ENCODE results near the gene CEL. TPM values are rescaled to one million over a fixed set of nuclear protein-coding genes. Genes with fewer than 3 reads are reported as not detected.

The CEL gene
- total RNA-seq, 3 donors from 2014 or later: 0.87 to 1.6 (median 1.4) TPM

GRCh38 chr9:133051966-133052539, 9.7 kb upstream of the CEL start:
- ATAC-seq (no peak), DNase-seq (no peak)
- peaks cover 21% of the 10 kb centered on the region for H3K36me3 ChIP-seq (ENCODE audit: low read depth)
- H3K4me1 ChIP-seq (ENCODE audit: low read depth): peaks cover 12% of the 10 kb centered on the region
- TF ChIP-seq, protein P1, sequence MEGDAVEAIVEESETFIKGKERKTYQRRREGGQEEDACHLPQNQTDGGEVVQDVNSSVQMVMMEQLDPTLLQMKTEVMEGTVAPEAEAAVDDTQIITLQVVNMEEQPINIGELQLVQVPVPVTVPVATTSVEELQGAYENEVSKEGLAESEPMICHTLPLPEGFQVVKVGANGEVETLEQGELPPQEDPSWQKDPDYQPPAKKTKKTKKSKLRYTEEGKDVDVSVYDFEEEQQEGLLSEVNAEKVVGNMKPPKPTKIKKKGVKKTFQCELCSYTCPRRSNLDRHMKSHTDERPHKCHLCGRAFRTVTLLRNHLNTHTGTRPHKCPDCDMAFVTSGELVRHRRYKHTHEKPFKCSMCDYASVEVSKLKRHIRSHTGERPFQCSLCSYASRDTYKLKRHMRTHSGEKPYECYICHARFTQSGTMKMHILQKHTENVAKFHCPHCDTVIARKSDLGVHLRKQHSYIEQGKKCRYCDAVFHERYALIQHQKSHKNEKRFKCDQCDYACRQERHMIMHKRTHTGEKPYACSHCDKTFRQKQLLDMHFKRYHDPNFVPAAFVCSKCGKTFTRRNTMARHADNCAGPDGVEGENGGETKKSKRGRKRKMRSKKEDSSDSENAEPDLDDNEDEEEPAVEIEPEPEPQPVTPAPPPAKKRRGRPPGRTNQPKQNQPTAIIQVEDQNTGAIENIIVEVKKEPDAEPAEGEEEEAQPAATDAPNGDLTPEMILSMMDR (IDR thresholded peaks at IDR 0.05): no peak
- no peak overlapping the region for H3K4me3 ChIP-seq
- intact Hi-C loops (cut with DNase I, micrococcal nuclease): no loop called here
- H3K9me3 ChIP-seq: no peaks in the 10 kb centered on the region

DNA sequence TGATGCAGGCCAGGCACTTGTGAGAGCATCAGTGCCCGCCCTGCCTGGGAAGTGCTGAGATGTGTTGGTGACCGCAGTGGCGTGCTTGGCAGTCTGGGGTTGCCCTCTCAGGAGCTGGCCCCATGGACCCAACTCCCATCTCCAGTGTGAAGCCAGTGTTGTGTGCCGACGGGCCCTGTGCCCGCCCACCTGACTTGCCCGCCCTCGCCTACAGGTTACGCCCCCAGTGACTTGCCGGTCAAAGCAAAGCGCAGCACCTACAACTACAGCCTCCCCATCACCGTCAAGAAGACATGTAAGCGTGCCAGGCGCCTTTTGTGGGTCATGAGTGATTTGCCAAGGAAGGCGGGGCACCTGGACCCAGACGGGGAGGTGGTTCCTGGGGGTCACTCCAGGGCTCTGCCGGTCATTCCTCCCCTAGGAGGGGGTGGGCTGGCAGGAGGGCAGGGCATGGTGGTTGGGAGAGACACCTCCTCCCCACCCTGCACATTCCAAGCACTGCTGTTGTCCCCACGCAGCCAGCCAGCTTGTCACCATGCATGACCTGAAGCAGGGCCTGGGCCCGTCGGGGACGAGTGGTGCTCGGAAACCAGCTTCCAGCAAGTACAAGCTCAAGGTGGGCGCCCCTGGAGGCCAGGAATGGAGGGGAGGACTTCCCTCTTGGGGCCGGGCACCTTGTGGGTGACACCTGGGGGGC, 7.4 kb upstream of the CEL start:
- peaks cover 12% of the 10 kb centered on the region for H3K4me1 ChIP-seq (ENCODE audit: low read depth)
- TF ChIP-seq, protein P1 (IDR thresholded peaks at IDR 0.05): no peak
- H3K4me3 ChIP-seq: no peak overlapping the region
- no peaks in the 10 kb centered on the region for H3K9me3 ChIP-seq
- ATAC-seq (no peak), DNase-seq (no peak)
- intact Hi-C loops (cut with DNase I, micrococcal nuclease): no loop called here
- H3K36me3 ChIP-seq (ENCODE audit: low read depth): peaks cover 19% of the 10 kb centered on the region

GRCh38 chr9:133054966-133055365, 6.8 kb upstream of the CEL start:
- Histone ChIP-seq H3K4me1 (ENCODE audit: low read depth) (peaks cover 12% of the 10 kb centered on the region), H3K9me3 (no peaks in the 10 kb centered on the region), H3K4me3 (no peak overlapping the region), H3K36me3 (ENCODE audit: low read depth) (peaks cover 19% of the 10 kb centered on the region)
- ATAC-seq: no peak
- TF ChIP-seq, protein P1 (IDR thresholded peaks at IDR 0.05): no peak
- DNase-seq: no peak
- intact Hi-C loops (cut with DNase I, micrococcal nuclease): no loop called here

GRCh38 chr9:133055788-133056420, 5.9 kb upstream of the CEL start:
- H3K4me3 ChIP-seq: no peak overlapping the region
- peaks cover 19% of the 10 kb centered on the region for H3K36me3 ChIP-seq (ENCODE audit: low read depth)
- H3K9me3 ChIP-seq: no peaks in the 10 kb centered on the region
- ATAC-seq (no peak), DNase-seq (no peak)
- H3K4me1 ChIP-seq (ENCODE audit: low read depth): peaks cover 4% of the 10 kb centered on the region
- intact Hi-C loops (cut with DNase I, micrococcal nuclease): no loop called here
- TF ChIP-seq, protein P1 (IDR thresholded peaks at IDR 0.05): no peak

DNA sequence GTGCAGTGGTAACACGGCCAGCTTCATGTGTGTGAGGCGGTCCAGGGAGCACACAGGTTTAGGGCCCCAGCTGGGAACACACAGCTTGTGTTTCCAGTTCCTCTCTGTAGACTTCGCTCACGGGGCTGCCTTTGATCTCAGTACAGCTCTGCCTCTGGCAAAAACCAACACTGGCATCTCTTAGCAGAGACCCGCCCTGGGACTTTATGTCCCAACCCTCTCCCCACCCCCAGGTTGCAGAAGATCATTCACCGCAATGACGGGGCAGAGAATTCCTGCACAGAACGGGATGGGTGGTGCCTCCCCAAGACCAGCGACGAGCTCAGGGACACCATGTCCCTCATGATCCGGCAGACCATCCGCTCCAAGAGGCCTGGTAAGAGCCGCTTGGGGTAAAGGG, 5.2 kb upstream of the CEL start:
- DNase-seq: no peak
- Histone ChIP-seq H3K4me1 (ENCODE audit: low read depth) (no peaks in the 10 kb centered on the region), H3K4me3 (no peak overlapping the region), H3K36me3 (ENCODE audit: low read depth) (peaks cover 19% of the 10 kb centered on the region), H3K9me3 (no peaks in the 10 kb centered on the region)
- intact Hi-C loops (cut with DNase I, micrococcal nuclease): no loop called here
- TF ChIP-seq, protein P1 (IDR thresholded peaks at IDR 0.05): no peak
- ATAC-seq: no peak

Measured in mucosa of descending colon (tissue), 3 donors.